NOMO-1 treated with DMSO at 0.1 percent for 48 hours (cell line): ENCODE data around the gene CYB5R2.

Experiments used
- DNase-seq: peaks from one replicate; lab custom pipeline; 2025; ENCODE audit not compliant: unreplicated experiment; lab: John Stamatoyannopoulos, UW

Gene CYB5R2

DNA sequence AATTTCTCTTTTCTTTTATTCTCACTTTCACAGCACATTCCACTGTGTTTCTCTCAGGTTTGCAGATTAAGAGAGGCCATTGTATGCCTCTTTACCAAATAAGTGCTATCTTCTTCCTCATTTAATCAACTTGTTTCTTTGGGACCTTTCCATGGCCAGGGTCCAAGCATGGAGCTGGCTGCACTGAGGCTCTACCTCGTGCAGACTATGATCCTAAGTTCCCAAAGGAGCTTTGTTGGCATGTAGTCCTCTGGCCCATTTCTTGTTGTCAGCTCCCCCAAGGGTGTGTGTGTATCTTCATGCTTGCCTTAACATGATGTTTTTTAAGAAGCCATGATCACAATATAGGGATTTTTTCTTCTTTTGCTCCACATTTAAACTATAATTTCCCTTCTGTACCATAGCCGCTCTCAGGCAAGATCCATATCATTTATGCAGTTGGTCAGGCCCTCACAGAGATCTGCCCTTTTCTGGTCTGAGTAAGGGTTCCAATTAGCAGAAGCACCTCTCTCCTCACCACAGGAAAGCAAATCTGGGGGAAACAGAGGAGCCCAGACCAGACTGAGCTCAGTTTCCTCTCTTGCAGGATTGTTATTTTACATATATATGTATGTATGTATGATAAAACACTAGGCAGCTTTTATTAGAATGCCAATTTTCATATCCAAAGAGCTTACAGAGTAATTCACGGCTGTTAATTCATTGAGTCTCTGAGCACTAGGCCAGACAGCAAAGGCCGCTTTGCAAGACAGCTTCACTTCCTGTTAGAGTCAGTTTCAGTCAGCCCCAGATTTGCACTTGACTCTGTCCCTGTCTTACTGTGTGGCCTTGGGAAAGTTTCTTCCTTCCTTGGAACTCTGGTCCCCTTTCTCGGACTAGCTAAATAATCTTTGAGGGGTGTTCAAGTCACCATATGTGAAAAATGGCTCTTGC is 34.3 kb downstream of the CYB5R2 start:
- no peak for DNase-seq

DNA sequence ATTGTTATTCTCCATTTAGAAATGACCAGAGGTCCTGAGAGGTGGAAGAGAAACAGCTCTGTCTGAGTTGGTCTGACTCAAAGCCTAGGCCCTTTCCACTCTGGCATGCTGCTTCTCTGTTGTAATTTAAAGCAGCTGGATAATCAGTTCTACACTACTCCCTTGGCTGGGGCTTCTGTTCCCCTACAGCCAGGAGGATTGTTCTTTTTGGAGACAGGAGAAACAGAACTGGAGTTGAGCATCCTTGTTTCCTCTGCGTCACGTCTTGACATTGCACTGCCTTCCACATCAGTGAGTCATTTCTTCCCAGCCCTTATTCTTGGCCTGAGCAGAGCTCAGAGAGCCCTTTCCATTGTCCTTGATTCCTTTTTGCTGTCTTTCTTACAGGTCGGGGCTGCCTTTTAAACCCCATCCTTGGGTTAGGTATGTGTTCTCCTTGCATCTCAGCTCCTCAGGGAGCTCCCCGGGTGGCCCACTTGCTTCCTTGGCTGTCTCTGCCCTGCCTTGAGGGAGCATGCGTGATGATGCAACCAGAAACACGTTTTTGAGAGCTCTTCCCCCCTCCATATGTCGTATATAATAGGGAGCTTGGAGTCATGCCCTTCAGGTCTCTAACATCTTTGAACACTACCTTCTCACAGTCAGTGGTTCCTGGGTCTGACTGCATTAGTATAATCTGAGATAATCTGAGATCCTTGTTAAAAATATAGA is 35.7 kb downstream of the CYB5R2 start:
- DNase-seq = no peak

GRCh38 chr11:7636350-7636749 is 37.0 kb downstream of the CYB5R2 start:
- no peak for DNase-seq

DNA sequence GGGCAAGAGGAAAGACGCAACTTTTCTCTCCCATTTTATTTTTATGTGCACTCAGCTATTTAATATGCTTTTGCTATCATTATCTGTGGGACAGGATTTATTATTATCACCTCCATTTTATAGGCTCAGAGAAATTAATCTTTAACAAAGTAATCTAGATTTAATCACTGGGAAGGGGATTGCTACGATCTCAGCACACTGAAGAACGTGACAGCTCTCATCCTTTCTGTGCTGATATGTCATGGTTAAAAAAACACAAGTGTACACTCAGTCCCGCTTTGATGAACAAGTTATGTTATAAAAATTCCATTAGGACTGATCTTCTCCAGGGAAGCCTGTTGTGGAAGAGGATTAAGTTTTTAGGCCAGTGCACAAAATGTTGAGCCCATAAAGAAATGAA is 37.6 kb downstream of the CYB5R2 start:
- DNase-seq = no peak

GRCh38 chr11:7635137-7635536 is 38.2 kb downstream of the CYB5R2 start:
- no peak for DNase-seq

- no peak for DNase-seq
Measured at GRCh38 chr11:7632211-7632610, 41.1 kb downstream of the CYB5R2 start.

- DNase-seq = no peak
Measured at GRCh38 chr11:7630002-7630401, 43.3 kb downstream of the CYB5R2 start.

- DNase-seq = no peak
Measured at GRCh38 chr11:7628660-7629059, 44.6 kb downstream of the CYB5R2 start.

DNA sequence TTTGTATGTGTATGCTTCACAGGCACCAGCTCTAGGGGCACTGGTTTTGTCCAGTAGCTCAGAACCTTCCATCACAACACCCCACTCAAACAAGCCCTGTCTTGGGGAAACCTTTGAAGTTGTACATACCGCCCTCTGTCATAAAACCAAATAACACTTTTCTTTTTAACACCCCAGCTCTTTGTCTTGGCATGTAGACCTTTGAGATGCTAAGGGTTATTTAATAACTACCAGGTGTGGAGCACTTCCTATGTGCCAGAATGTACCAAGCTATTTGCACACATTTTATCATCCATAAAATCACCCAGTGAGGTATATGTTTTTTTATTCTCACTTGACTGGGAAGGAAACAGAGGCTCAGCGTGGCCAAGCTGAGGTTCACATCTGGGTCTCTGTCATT is 50.6 kb downstream of the CYB5R2 start:
- DNase-seq = no peak

- DNase-seq = no peak
Measured at GRCh38 chr11:7621554-7621953, 51.7 kb downstream of the CYB5R2 start.

- DNase-seq = no peak
Measured at GRCh38 chr11:7621090-7621489, 52.2 kb downstream of the CYB5R2 start.

DNA sequence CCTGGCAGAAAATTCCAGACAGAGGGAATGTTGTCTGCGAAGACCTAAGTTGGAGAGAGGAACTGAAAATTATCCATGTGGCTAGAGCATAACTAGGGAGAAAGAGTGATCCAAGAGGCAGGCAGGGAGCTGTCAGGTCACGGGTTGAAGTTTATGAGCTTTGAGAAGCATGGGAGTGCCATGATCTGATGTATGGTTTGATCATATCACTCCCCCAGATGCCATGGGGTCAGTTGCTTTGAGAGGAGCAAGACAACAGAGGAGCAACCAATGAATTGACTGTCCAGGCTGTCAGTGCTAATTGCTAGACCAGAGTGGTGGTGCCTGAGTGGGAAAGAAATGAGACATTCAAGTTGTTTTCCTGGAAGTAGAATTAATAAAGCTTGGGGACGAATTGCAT is 54.0 kb downstream of the CYB5R2 start:
- no peak for DNase-seq

DNA sequence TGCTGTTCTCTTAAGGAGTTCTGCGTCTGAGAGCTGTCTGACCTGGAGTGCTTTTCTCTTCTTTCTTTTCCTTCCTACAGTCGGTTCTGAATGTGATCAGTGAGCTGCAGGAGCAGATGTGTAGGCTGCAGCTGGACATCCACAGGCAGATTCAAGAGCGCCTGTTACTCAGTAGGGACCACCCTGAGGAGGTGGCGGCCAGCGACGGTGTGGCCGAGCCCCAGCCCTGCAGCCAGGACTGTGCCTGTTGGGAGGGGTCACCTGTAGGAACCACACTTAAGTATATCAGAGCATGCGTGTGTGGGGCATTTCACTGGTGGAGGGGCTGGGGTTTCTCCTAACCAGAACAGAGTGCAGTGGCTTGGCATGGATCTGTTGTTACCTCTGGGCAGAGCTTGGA is 56.3 kb downstream of the CYB5R2 start:
- DNase-seq = no peak
